Breast epithelium (tissue), 3 donors: ENCODE results near the gene CYP26B1.

ENCODE experiments used
- POLR2A ChIP-seq: fragments of 450-650 bp; IDR thresholded peaks from one replicate; pipeline ENCODE4 v1.6.1; 2016; ENCODE audit warnings: antibody characterized with exemption, mild to moderate bottlenecking, moderate library complexity
- TF ChIP-seq, protein P1 (sequence below), 3 donors: fragments of 450-650 bp; IDR thresholded peaks; one replicate each; pipeline ENCODE4 v1.5.1; 2016 to 2017; ENCODE audit warnings: antibody characterized with exemption in 3 of 3, mild to moderate bottlenecking in 3 of 3, moderate library complexity in 3 of 3

DNA sequence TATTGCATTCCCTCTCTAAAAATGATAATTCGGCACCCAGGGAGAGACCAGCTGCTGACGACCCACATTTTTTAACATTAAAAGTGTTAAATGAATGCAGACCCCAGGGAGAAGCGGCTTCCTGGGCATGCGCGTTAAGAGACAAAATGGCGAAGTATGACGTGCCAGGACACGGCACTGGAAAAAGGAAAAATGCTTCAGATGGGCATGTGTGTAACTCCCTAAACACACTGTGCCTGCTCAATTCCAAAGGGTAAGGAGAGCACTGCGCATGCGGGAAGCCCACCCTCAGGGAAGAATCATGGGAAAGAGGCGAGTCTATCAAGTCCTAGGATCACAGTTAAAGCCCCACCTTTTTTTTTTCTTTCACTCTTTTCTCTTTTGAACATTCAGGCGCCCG lies 58.1 kb downstream of the CYP26B1 start:
- TF ChIP-seq, protein P1, sequence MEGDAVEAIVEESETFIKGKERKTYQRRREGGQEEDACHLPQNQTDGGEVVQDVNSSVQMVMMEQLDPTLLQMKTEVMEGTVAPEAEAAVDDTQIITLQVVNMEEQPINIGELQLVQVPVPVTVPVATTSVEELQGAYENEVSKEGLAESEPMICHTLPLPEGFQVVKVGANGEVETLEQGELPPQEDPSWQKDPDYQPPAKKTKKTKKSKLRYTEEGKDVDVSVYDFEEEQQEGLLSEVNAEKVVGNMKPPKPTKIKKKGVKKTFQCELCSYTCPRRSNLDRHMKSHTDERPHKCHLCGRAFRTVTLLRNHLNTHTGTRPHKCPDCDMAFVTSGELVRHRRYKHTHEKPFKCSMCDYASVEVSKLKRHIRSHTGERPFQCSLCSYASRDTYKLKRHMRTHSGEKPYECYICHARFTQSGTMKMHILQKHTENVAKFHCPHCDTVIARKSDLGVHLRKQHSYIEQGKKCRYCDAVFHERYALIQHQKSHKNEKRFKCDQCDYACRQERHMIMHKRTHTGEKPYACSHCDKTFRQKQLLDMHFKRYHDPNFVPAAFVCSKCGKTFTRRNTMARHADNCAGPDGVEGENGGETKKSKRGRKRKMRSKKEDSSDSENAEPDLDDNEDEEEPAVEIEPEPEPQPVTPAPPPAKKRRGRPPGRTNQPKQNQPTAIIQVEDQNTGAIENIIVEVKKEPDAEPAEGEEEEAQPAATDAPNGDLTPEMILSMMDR (IDR thresholded peaks at IDR 0.05), result no peak
- no peak for TF ChIP-seq POLR2A
